GM19397 (cell line): ENCODE results near the gene SLC15A4.
A peak's percentile ranks its signal among the peaks of the same experiment; 100 is the strongest.
"Not testable (repeated sequence)": the region's sequence is repeated elsewhere in the genome, so short reads cannot be mapped to it uniquely, and the experiment has no call there.

Experiments
- ATAC-seq: cut with Tn5 transposase; IDR thresholded peaks from one replicate; pipeline ENCODE4 v1.9.1; 2021; ENCODE audit warnings: mild to moderate bottlenecking, moderate library complexity; ENCODE audit not compliant: unreplicated experiment

SLC15A4 gene

GRCh38 chr12:128844031-128844635 lies 20.4 kb upstream of the SLC15A4 start:
- ATAC-seq = no peak

- no peak for ATAC-seq
Observed at GRCh38 chr12:128843538-128843937, 19.8 kb upstream of the SLC15A4 start.

- ATAC-seq = no peak
Observed at GRCh38 chr12:128842579-128842978, 18.8 kb upstream of the SLC15A4 start.

- ATAC-seq = peak; percentile 84
Observed at GRCh38 chr12:128840862-128841468, 17.2 kb upstream of the SLC15A4 start.

GRCh38 chr12:128839885-128840284 lies 16.1 kb upstream of the SLC15A4 start:
- not testable (repeated sequence) for ATAC-seq

DNA sequence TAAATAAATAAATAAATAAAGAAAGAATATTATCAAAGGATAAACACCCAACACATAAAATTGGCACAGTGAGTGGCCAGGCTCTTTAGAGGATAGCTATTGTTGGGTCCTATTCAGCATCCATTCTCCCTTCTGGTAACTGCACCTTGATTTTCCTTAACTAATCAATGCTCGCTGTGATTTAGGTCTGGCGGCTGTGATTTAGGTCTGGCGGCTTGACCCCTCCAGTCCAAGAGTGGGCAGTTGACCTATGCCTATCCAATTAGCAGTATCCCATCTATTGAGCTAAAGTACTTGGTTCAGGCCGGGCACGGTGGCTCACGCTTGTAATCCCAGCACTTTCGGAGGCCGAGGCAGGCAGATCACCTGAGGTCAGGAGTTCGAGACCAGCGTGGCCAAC lies 9.7 kb upstream of the SLC15A4 start:
- no peak for ATAC-seq

DNA sequence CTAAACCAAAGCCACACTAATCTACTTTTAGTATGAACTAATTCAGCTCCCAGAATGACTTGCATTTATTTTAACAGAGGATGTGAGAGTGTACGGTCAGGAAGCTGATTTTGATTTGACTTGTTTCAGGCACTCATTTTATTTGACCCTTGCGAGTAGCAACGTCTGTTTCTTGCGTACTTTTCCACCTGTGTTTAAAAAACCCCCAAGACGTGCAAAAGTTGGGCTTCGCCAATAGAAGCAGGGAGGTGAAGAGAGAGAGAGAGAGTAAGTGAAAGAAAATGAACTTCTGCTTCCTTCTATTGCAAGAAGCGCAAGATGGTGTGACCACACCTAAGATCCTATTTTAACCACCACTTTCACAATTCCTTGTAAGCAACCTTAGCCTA lies 6.7 kb upstream of the SLC15A4 start:
- peak; percentile 47 for ATAC-seq

GRCh38 chr12:128829861-128830504 lies 6.2 kb upstream of the SLC15A4 start:
- ATAC-seq = peak; percentile 93

DNA sequence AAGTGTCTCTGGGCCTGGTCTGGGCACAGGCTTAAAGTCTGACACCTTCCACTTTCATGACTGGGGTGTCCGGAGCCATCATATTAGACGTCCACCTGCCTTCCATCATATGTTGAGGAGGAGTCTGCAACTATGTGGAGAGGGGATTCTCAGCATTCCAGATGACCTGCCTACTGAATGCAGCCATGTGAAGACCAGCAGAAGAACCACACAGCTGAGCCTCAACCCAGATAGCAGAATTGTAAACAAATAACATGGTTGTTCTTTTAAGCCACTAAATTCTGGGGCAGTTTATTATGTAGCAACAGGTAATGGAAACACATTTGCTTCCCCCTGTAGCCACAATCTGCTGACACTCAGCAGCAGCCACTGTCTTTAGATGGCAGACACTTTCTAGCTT lies 4.0 kb upstream of the SLC15A4 start:
- no peak for ATAC-seq

- ATAC-seq = no peak
Observed at GRCh38 chr12:128825835-128826234, 2.1 kb upstream of the SLC15A4 start.

- ATAC-seq = peak; percentile 13
Observed at GRCh38 chr12:128823216-128823915, 392 bp downstream of the SLC15A4 start.

DNA sequence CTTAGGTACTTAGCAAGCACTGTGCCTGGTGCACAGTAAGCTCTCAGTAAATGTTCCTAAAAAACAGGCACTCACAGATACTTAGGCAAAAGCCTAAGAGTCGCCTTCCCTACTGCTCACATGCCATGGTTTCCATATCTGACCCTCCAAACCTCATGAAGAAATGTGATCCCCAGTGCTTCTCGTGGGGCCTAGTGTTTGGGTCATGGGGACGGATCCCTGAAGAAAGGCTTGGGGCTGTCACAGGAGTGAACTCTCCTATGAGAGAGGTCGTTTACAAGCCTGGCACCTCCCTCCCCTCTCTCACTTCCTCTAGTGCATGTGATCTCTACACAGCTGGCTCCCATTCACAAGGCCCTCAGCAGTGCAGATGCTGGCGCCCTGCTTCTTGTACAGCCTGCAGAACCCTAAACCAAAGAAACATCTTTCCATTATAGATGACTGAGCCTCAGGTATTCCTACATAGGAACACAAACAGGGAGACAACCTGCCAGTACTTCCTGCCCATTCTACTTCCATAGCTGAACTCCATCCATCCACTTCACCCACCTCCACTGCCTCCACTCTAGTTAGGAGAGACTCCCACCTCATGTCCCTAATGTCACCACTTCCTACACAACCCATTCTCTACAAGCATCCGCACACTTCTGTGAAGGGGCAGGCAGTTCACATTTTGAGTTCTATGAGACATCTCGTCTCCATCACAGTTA lies 2.9 kb downstream of the SLC15A4 start:
- ATAC-seq = peak; percentile 47

- ATAC-seq = no peak
Observed at GRCh38 chr12:128820253-128820652, 3.5 kb downstream of the SLC15A4 start.

GRCh38 chr12:128819293-128820144 lies 4.2 kb downstream of the SLC15A4 start:
- no peak for ATAC-seq

DNA sequence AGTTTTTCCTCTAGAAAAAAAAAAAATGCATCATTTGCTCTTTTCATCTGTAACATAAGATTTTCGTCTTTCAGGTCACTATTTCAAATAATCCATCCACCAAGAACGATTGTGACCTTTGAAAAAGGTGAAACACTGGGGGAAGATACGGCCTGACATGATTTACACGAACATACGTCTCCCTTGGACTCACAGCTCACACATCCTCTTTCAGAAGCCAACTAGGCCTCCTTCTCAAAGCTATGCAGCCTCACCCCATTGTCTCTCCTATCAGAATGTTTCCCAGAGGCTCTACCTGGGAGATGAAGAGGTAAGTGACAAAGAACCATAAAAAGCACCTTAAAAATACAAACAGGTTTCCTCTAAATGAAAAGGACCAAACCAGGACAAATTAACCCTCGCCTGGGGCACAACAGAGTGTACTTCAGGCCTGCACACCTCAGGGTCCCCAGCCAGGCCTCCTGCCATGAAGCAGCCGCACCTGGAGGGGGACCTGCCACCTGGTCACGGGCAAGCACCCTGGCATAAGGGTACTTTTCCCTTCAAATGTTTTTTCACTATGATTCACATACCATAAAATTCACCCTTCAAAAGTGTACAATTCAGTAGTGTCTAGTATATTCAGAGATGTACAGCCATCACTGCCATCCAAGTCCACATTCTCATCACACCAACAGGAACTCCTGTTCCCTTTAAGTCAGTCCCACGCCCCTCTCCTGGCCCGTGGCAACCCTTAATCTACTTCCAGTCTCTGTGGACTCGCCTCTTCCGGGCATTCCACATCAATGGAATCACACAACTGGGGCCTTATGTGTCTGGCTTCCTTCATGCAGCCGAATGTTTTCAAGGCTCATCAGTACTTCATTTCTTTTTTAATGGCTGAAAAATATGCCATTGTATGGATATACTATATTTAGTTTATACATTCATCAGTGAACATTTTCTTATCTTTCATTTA lies 5.4 kb downstream of the SLC15A4 start:
- ATAC-seq = peak; percentile 37

DNA sequence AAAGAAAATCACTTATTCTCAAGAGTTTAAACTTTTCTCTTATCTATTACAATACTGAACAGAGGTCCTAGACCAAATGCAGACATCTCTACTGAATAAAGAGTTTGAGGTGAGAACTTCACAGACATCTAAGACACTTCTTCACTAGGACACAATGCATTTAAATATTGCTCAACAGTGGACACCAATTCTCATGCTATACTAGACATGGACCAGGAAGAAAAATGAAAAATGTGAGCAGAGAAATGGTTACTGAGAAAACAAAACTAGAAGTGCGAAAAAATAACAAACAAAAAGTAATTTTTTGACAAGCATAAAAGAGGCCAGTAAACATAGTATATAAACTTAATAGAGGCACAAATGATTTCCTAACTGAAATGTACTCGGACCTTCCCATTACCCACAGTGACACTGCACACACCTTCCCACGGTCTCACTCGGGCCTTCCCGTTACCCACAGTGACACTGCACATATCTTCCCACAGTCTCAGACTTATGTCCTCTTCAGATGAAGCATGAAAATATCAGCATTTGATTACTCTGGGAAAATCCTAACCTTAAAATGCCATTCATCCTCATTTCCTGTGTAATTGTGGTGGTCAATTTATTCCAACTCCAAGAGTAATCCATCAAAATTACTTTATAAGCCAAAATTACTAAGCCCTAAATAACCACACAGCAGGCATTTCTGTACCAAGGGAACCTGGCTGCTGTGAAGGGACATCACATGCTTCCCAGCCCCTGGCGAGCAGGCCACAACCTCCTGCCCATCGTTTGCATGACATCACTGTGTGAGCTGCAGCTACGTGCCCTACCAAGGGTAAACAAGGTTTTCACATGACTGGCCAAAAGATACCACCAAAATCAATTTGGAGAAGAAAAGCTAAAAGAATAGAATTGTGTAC lies 6.4 kb downstream of the SLC15A4 start:
- peak; percentile 33 for ATAC-seq

DNA sequence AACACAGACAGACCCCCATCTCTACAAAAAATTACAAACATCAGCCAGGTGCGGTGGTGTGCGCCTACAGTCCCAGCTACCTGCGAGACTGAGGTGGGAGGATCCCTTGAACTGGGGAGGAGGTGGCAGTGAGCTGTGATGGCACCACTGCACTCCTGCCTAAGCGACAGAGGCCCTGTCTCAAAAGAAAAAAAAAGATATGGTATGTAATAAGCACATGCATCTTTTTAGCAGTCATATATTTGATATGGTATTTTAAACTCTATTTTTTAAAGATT lies 7.2 kb downstream of the SLC15A4 start:
- no peak for ATAC-seq
